H7 (cell line): ENCODE data around the gene LAMTOR2. TPM values are rescaled to one million over a fixed set of nuclear protein-coding genes. Genes with fewer than 3 reads are reported as not detected.

ENCODE experiments used
- DNase-seq: peaks from one replicate; pipeline ENCODE4 v3.0.0; 2012
- H3K27me3 ChIP-seq: 2 replicates; pipeline ENCODE4 v1.6.0; 2011; ENCODE audit warnings: mild to moderate bottlenecking, low read length; ENCODE audit not compliant: control insufficient read depth, insufficient read depth
- H3K36me3 ChIP-seq: replicated peaks from 2 replicates; pipeline ENCODE4 v1.5.1; 2011; ENCODE audit warnings: low read length; ENCODE audit not compliant: control insufficient read depth, insufficient read depth
- H3K4me3 ChIP-seq: 2 replicates; pipeline ENCODE4 v1.5.1; 2011; ENCODE audit warnings: low read depth, mild to moderate bottlenecking, control low read depth, low read length, moderate library complexity; ENCODE audit not compliant: insufficient read depth
- total RNA-seq: library from RNA; depleted of rRNA; stranded (reverse); fragments of >200 nt; shearing (Covaris generic); gene quantifications from 2 replicates; pipeline ENCODE4 v1.2.3, GENCODE V29; 2014

Gene LAMTOR2
- total RNA-seq, 1 experiment from 2014 or later, result 58.0 TPM

DNA sequence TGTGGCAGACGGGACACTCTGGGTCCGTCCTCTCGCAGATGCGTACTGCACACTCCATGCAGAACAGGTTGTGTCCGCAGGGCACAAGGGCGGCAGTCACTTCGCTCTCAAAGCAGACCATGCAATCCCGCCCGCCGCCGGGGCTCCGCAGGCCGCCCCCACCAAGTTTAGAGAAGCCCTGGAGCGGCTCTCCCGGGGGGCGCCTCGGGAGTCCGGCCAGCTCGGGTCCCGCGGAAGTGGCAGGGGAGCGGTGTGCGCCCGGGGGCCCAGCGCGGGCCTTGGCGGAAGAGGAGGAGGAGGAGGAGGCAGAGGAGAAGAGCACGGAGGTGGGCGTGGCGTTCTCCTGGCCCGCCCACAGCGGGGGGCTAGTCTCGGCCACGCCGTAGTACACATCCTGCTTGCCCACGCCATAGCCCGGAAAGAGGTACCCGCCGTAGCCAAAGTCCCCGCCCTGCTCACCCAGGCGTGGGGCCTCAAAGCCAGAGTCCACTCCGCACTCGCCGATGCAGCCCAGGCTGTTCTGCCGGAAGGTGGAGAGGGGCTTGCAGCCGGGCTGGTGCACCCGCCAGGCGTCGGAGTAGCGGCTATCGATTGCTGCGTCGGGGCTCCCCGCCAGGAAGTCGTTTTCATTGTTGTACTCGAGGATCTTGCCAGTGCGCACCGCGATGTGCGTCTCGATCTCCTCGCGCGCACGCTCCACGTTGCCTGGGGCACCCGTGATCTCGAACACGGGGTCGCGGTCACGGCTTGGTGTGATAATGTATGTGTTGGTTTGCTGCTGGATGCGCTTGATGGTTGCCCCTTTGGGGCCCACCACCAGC is 22.2 kb downstream of the LAMTOR2 start:
- DNase-seq, result peak; percentile 88
- H3K4me3 ChIP-seq, result peak overlapping the region; percentile 30

DNA sequence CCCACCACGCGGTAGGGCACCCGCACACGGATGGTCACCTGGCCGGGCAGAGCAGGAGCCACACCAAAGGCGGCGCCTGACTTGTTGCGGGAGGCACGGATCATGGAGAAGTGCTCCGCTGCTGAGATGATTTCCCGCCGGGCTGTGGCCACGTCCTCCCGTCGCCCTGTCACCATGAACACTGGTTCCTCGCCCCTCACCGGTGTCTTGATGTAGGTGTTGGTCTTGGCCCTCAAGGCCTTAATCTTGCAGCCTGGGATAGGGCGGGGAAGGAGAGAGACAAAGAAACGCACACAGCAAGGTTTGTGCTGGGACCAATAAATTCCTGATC is 22.8 kb downstream of the LAMTOR2 start:
- Histone ChIP-seq H3K27me3 (no peaks in the 10 kb centered on the region), H3K4me3 (peak overlapping the region; percentile 18), H3K36me3 (peaks cover 13% of the 10 kb centered on the region)
- no peak for DNase-seq

More for the DNA sequence above, 22.2 kb downstream of the LAMTOR2 start:
- Histone ChIP-seq H3K27me3 (no peaks in the 10 kb centered on the region), H3K36me3 (peaks cover 13% of the 10 kb centered on the region)

DNA sequence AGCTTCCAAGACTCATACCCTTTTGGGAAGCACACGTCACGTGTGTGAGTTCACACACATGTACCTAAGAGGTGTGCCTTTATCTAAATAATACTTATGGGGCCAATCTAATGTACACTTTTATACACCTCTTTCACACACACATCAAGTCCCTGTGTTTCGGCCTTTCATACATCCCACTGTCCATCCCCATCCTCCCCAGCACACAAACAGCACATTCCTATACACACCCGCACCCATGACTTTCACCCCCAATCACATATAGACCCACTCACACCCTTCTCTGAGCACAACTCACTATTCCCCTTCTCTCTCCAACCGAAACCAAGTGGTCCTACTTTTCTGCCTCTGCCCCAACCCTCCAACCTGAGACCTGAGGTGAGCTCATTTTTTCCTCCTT is 24.1 kb downstream of the LAMTOR2 start:
- peaks cover 9% of the 10 kb centered on the region for H3K36me3 ChIP-seq
- no peak for DNase-seq
- H3K27me3 ChIP-seq, result no peaks in the 10 kb centered on the region
- H3K4me3 ChIP-seq, result no peak overlapping the region

GRCh38 chr1:156079762-156080161 is 25.2 kb downstream of the LAMTOR2 start:
- DNase-seq, result no peak
- Histone ChIP-seq H3K4me3 (peak overlapping the region; percentile 96), H3K36me3 (peaks cover 9% of the 10 kb centered on the region), H3K27me3 (no peaks in the 10 kb centered on the region)

DNA sequence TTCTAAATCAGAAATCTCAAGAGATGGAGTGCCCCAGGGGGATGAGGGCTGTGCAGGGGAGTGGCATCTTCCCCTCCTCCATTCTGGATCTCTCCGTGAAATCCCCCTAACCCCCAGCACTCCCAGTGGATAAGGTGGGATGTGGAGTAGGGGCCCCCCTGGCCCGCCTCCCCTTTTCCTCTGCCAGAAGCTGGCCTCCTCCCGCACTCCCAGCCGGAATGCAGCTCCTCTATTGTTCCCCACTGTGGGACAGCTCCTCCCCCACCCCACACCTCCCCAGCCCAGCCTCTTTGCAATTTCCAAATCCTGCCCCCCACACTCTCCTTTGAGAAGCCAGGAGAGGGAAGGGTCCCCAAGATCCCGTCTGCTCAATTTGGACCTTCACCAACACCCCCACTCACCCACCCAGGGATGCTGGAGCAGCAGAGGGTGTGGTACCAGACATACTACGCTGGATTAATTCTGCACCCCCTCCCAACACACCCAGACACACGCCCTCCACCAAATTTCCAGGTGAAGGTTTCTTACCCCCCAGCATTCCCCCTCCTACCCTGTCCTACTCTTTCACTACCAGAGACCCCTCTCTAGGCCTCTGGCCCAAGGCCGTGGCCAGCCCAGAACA is 25.8 kb downstream of the LAMTOR2 start:
- peak overlapping the region; percentile 96 for H3K4me3 ChIP-seq
- H3K36me3 ChIP-seq, result peaks cover 9% of the 10 kb centered on the region
- no peaks in the 10 kb centered on the region for H3K27me3 ChIP-seq
- DNase-seq, result peak; percentile 79

DNA sequence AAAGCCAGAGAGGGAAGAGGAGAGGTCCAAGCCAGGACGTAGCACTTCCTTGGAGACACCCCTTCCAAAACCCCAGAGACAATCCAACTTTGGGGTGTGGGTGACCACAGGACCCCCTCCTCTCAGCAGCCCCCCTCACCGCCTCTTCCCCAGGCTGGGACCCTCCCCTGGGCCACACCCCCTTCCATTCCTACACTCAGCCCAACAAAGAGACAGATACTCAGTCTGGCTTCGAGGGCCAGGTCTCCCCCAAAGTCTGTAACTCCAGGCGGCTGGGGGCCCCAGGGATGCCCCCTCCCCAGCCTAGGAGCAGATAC is 26.2 kb downstream of the LAMTOR2 start:
- Histone ChIP-seq H3K27me3 (no peaks in the 10 kb centered on the region), H3K4me3 (peak overlapping the region; percentile 96), H3K36me3 (peaks cover 6% of the 10 kb centered on the region)
- peak; percentile 69 for DNase-seq

DNA sequence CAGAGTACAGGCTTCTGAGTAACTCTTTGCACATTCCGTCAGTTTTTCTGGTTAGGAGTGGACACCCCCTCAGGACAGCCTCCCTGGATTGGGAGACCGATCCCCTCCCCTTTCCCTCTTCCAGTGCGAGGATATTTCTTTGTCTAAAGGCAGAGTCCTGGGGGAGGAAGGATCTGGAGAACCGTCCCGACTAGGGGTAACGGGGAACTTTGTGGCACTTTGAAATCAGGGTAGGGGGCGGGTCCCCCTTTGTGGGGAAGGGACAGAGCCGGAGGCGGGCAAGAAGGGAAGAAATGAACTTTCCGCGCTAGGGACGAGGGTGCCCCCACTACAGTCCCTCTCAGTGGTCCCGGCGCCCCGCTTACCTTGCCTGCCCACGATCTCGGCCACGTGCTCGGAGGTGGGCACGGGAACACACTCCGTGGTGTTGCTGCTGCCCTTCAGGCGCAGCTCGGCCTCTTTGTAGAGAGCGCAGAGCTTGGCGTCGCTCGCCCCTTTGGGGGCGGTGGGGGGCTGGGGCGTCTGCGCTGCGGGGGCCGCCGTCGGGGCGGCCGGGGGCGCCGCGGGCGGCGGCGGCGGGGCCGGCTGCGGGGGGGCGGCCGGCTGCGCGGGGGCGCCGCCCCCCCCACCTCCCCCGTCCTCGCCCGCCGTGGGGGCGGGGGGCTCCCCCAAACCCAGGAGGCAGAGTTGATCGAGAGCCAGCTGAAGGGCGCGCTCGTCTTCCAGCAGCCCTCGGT is 26.8 kb downstream of the LAMTOR2 start:
- peak; percentile 76 for DNase-seq
- H3K27me3 ChIP-seq, result no peaks in the 10 kb centered on the region
- peak overlapping the region; percentile 96 for H3K4me3 ChIP-seq
- peaks cover 4% of the 10 kb centered on the region for H3K36me3 ChIP-seq

DNA sequence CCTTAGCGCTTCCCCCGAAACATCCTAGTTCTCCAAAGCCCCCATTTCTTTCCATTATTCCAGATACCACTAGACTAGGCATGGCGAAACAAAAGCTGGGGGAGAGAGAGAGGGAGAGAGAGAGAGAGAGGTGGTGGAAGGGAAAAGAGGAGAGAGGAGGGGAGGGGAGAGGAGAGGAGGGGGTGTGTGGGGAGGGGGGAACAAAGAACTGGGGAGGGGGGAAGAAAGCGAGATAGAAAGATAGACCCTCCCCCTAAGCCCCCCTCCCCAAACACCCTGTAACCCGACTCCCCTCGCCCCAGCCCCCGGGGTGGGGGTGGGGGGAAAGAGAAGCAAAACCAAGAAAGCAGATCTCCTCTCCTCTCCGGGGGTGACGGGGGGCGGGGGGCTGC is 27.3 kb downstream of the LAMTOR2 start:
- Histone ChIP-seq H3K36me3 (peaks cover 3% of the 10 kb centered on the region; the same call in 1 of the 2 replicates), H3K4me3 (peak overlapping the region; percentile 96), H3K27me3 (no peaks in the 10 kb centered on the region)
- peak; percentile 90 for DNase-seq

GRCh38 chr1:156082309-156083091 is 27.9 kb downstream of the LAMTOR2 start, which contains the start of gene MEX3A:
TSS of gene MEX3A (minus strand) at chr1:156082465. CDS start at chr1:156081998, 467 bp downstream.
- Histone ChIP-seq H3K4me3 (peak within 1 kb of the TSS; percentile 96), H3K36me3 (0 out of 2 replicates have a peak, but pooled peaks cover 3% of the 10 kb centered on the region), H3K27me3 (no peaks in the 10 kb centered on the region)
- peak; percentile 97 for DNase-seq

- H3K27me3 ChIP-seq, result no peaks in the 10 kb centered on the region
- peak; percentile 43 for DNase-seq
- H3K4me3 ChIP-seq, result peak overlapping the region; percentile 96
- H3K36me3 ChIP-seq, result 0 out of 2 replicates have a peak, but pooled peaks cover 3% of the 10 kb centered on the region
Observed at GRCh38 chr1:156083800-156084790, 29.5 kb downstream of the LAMTOR2 start.

DNA sequence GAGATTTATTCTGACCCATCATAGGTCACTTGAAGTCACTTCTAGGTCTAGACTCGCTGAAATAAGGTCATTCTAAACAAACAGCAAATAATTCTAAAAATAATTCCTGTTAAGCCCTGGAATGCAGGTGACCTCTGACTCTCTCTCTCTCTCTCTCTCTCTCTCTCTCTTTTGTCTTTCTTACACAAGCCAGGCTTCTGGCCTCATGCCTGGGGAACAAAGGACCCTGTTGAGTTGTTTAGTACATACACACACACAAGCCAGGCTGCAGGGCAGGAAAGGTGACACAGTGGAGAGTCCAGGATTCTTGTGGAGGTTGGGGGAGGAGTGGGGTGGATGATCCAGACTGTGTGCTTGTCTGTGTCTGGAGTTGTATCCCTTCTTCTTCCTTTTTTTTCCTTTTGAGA is 31.7 kb downstream of the LAMTOR2 start:
- peak; percentile 17 for DNase-seq
- H3K4me3 ChIP-seq, result no peak overlapping the region

GRCh38 chr1:156089704-156090103 is 35.1 kb downstream of the LAMTOR2 start:
- Histone ChIP-seq H3K4me3 (no peak overlapping the region), H3K27me3 (no peaks in the 10 kb centered on the region), H3K36me3 (no peaks in the 10 kb centered on the region; the same call in 1 of the 2 replicates)
- peak; percentile 49 for DNase-seq

More for the DNA sequence above, 31.7 kb downstream of the LAMTOR2 start:
- no peaks in the 10 kb centered on the region for H3K27me3 ChIP-seq
- H3K36me3 ChIP-seq, result no peaks in the 10 kb centered on the region

GRCh38 chr1:156090138-156090839 is 35.7 kb downstream of the LAMTOR2 start:
- DNase-seq, result peak; percentile 32
- Histone ChIP-seq H3K4me3 (no peak overlapping the region), H3K36me3 (no peaks in the 10 kb centered on the region; the same call in 1 of the 2 replicates), H3K27me3 (no peaks in the 10 kb centered on the region)
